Mononuclear cell (primary cell): Measurements from ENCODE around the gene HS2ST1. TPM values are rescaled to one million over a fixed set of nuclear protein-coding genes. Genes with fewer than 3 reads are reported as not detected.
"Not testable (repeated sequence)": the region's sequence is repeated elsewhere in the genome, so short reads cannot be mapped to it uniquely, and the experiment has no call there.

Experiments used
- H3K27me3 ChIP-seq: 2 replicates; pipeline ENCODE4 v1.6.0; 2011; ENCODE audit warnings: low read length, control low read depth; ENCODE audit not compliant: insufficient read depth
- H3K4me1 ChIP-seq: 2 replicates; pipeline ENCODE4 v1.5.1; 2011; ENCODE audit warnings: mild to moderate bottlenecking, low read length, control low read depth; ENCODE audit not compliant: insufficient read depth
- H3K4me3 ChIP-seq: 2 replicates; pipeline ENCODE4 v1.5.1; 2011; ENCODE audit warnings: mild to moderate bottlenecking, low read length, moderate library complexity
- H3K9me3 ChIP-seq: 2 replicates; pipeline ENCODE4 v1.5.1; 2011; ENCODE audit warnings: low read depth, mild to moderate bottlenecking, control low read depth, low read length
- total RNA-seq: library from RNA; depleted of rRNA; stranded (reverse); fragments of >200 nt; gene quantifications from one replicate; pipeline ENCODE4 v1.2.3, GENCODE V29; 2012

The HS2ST1 gene
- total RNA-seq, 1 donor = 7.5 TPM

- Histone ChIP-seq H3K27me3 (no peaks in the 10 kb centered on the region), H3K4me1 (no peaks in the 10 kb centered on the region), H3K9me3 (no peaks in the 10 kb centered on the region), H3K4me3 (no peak overlapping the region)
These were observed 84.3 kb downstream of the HS2ST1 start for GRCh38 chr1:86998727-86999126.

DNA sequence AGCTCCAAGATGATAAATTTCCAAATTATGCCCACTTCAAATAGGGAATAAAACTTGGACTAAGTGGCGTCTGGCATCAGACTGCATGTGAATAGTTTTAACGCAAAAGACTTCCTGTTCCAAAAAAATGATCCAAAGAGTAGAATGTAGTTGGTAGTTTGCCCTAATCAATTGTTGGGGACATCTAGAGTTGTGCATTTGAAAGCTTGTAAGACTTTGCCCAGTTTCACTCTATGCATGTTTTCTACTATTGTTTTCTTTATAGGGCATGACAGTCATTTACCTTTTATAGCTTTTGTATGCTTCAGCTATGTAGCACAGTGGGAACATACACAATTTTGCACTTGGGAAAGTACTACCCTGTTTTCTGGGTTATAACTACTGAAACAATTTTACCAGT lies 86.0 kb downstream of the HS2ST1 start:
- H3K4me3 ChIP-seq = no peak overlapping the region
- no peaks in the 10 kb centered on the region for H3K27me3 ChIP-seq
- no peaks in the 10 kb centered on the region for H3K9me3 ChIP-seq

GRCh38 chr1:87004857-87005256 lies 90.4 kb downstream of the HS2ST1 start:
- Histone ChIP-seq H3K4me1 (no peaks in the 10 kb centered on the region), H3K27me3 (no peaks in the 10 kb centered on the region), H3K9me3 (no peaks in the 10 kb centered on the region), H3K4me3 (no peak overlapping the region)

More for the DNA sequence above, 86.0 kb downstream of the HS2ST1 start:
- H3K4me1 ChIP-seq = no peaks in the 10 kb centered on the region

DNA sequence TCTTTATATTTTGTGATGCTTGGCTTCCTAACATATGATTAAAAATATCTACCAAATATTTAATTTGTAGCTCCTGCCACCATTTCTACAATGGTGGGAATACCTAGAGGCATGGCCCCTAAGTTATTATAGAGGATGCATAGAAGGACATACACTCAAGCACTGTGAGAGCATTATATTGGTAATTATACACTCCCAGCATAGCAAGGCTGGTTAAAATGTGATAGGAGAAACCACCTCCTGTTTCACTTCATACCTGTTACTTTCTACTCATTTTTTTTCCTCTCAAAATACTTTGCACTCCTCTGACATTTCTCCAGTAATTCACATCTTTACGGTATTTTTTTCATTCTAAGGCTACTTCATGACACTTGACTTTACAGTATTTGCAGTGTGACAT lies 92.9 kb downstream of the HS2ST1 start:
- Histone ChIP-seq H3K4me3 (no peak overlapping the region), H3K27me3 (no peaks in the 10 kb centered on the region), H3K4me1 (no peaks in the 10 kb centered on the region), H3K9me3 (no peaks in the 10 kb centered on the region)

- H3K4me3 ChIP-seq, H3K27me3 ChIP-seq, H3K9me3 ChIP-seq, H3K4me1 ChIP-seq: not testable (repeated sequence)
These were observed 99.0 kb downstream of the HS2ST1 start for GRCh38 chr1:87013385-87013784.

DNA sequence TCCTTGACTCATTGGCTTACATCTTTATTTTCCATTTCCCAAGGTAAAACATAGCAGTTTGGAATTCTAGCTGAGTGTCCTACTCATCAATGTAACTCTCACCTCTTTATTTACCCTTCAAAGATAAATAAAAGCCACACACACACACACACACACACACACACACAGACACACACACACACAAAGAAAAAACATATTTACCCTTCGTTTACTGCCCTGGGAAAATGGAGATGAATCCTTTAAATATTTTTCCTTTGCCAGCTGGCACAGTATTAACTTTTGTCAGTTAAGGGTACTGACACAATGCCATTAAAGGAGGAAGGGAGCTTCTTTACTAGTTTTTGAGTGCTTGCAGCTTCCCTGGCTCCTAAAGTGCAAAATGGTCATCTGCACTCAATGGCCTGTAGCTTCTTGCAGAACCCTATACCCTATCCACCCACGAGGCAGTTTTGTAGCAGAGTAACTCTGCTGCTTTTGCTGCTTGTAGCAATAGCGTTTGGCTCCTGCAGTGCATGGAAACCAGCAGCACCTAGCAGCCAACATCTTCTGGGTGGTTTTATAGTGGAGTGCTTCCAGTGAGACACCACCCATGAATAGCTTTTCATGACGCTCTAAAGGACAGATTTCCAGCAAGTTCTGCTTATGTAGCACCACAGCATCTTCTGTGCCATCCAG lies 103.7 kb downstream of the HS2ST1 start:
- H3K9me3 ChIP-seq = no peaks in the 10 kb centered on the region
- H3K4me3 ChIP-seq = no peak overlapping the region
- no peaks in the 10 kb centered on the region for H3K4me1 ChIP-seq
- no peaks in the 10 kb centered on the region for H3K27me3 ChIP-seq

DNA sequence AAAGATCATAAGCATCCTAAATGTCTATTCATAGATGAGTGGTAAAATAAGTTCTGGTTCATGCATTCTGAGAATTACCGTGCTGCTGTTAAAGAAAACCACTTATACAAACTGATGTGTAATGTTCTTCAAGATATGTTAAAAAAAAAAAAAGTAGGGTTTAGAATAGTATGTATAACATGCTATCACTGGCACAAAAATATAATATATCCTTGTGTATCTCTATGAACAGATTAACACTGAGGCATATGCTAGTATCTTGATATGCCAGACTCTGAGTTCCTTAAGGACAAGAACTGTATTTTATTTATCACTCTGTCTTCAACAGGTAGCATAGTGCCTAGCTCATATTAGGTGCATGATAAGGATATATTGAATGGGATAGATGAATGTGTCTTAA lies 108.9 kb downstream of the HS2ST1 start:
- no peaks in the 10 kb centered on the region for H3K27me3 ChIP-seq
- H3K4me3 ChIP-seq = no peak overlapping the region
- no peaks in the 10 kb centered on the region for H3K4me1 ChIP-seq
- H3K9me3 ChIP-seq = no peaks in the 10 kb centered on the region

- Histone ChIP-seq H3K4me1 (no peaks in the 10 kb centered on the region), H3K9me3 (no peaks in the 10 kb centered on the region), H3K4me3 (no peak overlapping the region), H3K27me3 (no peaks in the 10 kb centered on the region)
These were observed 110.6 kb downstream of the HS2ST1 start for GRCh38 chr1:87024936-87025540.

DNA sequence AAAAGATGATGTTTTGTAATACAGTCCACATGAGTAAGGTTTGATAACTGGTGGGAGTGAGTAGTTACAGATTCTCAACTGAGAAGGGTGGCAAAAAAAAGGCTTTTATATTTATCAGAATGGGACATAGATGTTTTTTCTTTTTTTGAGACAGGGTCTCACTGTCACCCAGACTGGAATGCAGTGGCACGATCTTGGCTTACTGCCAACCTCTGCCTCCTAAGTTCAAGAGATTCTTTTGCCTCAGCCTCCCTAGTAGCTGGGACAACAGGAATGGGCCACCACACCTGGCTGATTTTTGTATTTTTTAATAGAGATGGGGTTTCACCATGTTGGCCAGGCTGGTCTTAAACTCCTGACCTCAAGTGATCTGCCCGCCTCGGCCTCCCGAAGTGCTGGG lies 113.1 kb downstream of the HS2ST1 start:
- not testable (repeated sequence) for H3K9me3 ChIP-seq, H3K4me3 ChIP-seq, H3K4me1 ChIP-seq, H3K27me3 ChIP-seq

DNA sequence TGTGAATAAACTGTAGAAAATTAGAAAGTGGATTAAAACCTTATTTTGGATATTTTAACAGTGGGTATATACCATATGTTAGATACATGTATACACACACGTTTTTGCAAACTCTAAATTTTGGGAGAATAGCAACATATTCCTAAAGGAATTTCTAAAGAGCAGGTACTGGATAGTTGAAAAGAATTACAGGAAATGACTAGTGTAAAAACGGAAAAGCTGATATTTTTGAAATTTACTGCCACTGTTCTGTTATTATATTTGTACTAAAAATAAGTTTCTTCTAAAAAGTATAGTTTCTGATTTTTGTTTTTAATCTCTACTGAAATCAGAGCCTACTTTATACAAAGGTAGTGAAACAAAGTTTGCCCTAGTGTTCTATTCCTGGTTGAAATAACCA lies 114.1 kb downstream of the HS2ST1 start:
- Histone ChIP-seq H3K4me1 (no peaks in the 10 kb centered on the region), H3K4me3 (no peak overlapping the region)

GRCh38 chr1:87030740-87031690 lies 116.6 kb downstream of the HS2ST1 start:
- Histone ChIP-seq H3K9me3 (no peaks in the 10 kb centered on the region), H3K4me1 (no peaks in the 10 kb centered on the region), H3K4me3 (no peak overlapping the region), H3K27me3 (no peaks in the 10 kb centered on the region)

More for the DNA sequence above, 114.1 kb downstream of the HS2ST1 start:
- H3K27me3 ChIP-seq = no peaks in the 10 kb centered on the region
- H3K9me3 ChIP-seq = no peaks in the 10 kb centered on the region

DNA sequence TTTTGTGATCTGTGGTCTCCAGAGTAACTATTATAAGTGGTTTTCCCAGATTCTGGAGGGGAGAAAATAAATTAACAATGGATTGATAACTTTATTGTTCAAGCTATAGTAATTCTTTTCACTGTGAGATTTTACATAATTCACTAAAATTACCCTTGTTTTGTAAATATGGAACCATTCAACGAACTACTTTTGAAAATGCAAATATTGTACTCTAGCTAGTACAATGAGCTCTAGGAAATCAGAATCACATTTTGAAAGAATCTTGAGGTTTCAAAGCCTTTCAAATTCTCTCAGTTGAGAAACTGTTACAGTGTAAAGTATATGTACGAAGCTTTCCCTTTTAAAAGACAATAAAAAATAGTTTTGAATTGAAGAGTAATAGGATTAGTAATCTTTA lies 119.9 kb downstream of the HS2ST1 start:
- no peak overlapping the region for H3K4me3 ChIP-seq
- H3K4me1 ChIP-seq = no peaks in the 10 kb centered on the region
- no peaks in the 10 kb centered on the region for H3K27me3 ChIP-seq
- no peaks in the 10 kb centered on the region for H3K9me3 ChIP-seq

DNA sequence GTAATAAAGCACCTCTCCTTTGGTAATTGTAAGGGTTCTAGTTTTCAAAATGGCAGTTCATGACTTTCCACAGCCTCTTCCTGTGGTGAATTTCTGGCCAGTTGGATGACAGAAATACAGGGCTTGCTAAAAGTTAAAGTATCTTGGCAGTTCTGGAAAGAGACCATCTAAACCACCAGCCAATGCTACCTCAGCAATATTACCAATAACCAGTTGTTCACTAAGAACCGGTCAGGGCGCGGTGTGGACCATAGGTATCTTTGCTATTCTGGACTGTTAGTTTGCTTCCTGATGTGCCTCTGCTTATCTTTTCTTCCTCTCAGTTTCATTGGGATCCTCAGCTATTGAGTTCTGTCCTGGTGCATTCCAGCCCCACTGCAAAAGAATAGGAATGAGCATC lies 124.7 kb downstream of the HS2ST1 start:
- no peaks in the 10 kb centered on the region for H3K27me3 ChIP-seq
- H3K4me3 ChIP-seq = no peak overlapping the region
- no peaks in the 10 kb centered on the region for H3K9me3 ChIP-seq
- no peaks in the 10 kb centered on the region for H3K4me1 ChIP-seq

DNA sequence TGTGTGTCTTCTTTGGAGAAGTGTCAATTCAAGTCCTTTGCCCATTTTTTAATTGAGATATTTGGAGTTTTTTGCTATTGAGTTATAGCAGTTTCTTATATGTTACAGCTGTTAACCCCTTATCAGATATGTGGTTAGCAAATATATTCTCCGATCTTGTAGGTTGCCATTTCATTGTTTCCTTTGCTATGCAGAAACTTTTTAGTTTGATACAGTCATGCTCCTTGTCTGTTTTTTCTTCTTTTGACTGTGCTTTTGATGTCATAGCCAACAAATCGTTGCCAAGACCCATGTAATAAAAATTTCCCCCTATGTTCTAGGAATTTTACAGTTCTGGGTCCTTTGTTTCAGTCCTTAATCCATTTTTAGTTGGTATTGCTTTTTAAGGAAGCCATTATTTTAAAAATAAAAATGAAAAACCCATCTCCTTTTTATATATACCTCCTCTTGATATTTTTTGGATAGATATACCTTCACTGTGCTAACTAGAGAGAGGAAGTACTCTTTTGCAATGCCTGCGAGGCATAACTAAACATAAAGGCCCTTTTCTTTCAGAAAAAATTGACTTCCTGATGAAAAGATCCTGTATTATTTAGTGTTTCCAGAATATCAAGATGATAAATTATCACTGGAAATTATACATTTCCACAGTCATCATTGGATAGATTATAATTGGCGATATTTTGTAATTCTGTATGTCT lies 127.8 kb downstream of the HS2ST1 start:
- H3K4me1 ChIP-seq = peaks cover 6% of the 10 kb centered on the region
- H3K9me3 ChIP-seq = no peaks in the 10 kb centered on the region
- no peak overlapping the region for H3K4me3 ChIP-seq
- no peaks in the 10 kb centered on the region for H3K27me3 ChIP-seq

DNA sequence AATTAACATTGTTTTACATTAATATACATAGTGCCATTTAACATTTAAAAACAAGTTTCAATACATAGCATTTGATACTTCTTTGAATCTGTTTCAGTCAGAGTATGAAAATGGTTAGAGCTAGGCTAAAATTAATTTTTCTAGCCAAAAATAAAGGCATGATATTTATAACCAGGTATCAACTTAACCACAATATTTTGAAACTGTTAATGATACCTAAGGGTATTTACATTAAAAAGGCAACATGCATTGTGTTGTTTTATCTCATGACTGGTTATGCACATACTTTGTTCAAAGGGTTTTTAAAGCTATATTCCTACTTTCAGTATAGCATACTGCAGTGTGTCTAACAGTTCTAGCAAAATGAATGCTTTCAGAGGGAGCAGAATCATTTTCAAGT lies 130.0 kb downstream of the HS2ST1 start:
- peaks cover 12% of the 10 kb centered on the region for H3K9me3 ChIP-seq
- no peak overlapping the region for H3K4me3 ChIP-seq
- H3K27me3 ChIP-seq = no peaks in the 10 kb centered on the region
- peaks cover 6% of the 10 kb centered on the region for H3K4me1 ChIP-seq
